Left renal pelvis (tissue), 4 donors: ENCODE data around the gene NCF4. TPM values are rescaled to one million over a fixed set of nuclear protein-coding genes. Genes with fewer than 3 reads are reported as not detected.

ENCODE experiments used
- DNase-seq, 4 donors: peaks; one replicate each; pipeline ENCODE4 v3.0.0-alpha.2; 2013; ENCODE audit warnings: low read depth in 4 of 4, low spot score in 3 of 4
- polyA plus RNA-seq, 4 donors: library from polyadenylated mRNA; unstranded; fragments of 120-200 nt; gene quantifications; one replicate each; pipeline ENCODE4 v1.2.1, GENCODE V29; 2013; ENCODE audit not compliant: insufficient read length in 4 of 4

Gene NCF4
- polyA plus RNA-seq, 4 donors, result 1.5 to 6.0 (median 2.1) TPM

GRCh38 chr22:36863979-36864378 is 3.2 kb downstream of the NCF4 start:
- no peak for DNase-seq

GRCh38 chr22:36864454-36865215 is 3.8 kb downstream of the NCF4 start:
- no peak for DNase-seq

- peak in 1 of 4 donors; percentile 14 for DNase-seq
Measured at GRCh38 chr22:36865346-36865745, 4.5 kb downstream of the NCF4 start.

GRCh38 chr22:36867695-36868094 is 6.9 kb downstream of the NCF4 start:
- DNase-seq, result no peak

- DNase-seq, result no peak
Measured at GRCh38 chr22:36868546-36869181, 7.9 kb downstream of the NCF4 start.

- DNase-seq, result no peak
Measured at GRCh38 chr22:36870250-36870649, 9.4 kb downstream of the NCF4 start.

GRCh38 chr22:36871669-36872081 is 10.9 kb downstream of the NCF4 start:
- DNase-seq, result no peak

GRCh38 chr22:36872084-36872483 is 11.3 kb downstream of the NCF4 start:
- no peak for DNase-seq

- no peak for DNase-seq
Measured at GRCh38 chr22:36872866-36873498, 12.2 kb downstream of the NCF4 start.

- DNase-seq, result peak in 2 of 4 donors; percentile 19 to 36
Measured at GRCh38 chr22:36873614-36874308, 13.0 kb downstream of the NCF4 start.

- DNase-seq, result no peak
Measured at GRCh38 chr22:36874309-36874696, 13.5 kb downstream of the NCF4 start.

- no peak for DNase-seq
Measured at GRCh38 chr22:36874736-36875135, 13.9 kb downstream of the NCF4 start.

GRCh38 chr22:36875741-36876140 is 14.9 kb downstream of the NCF4 start:
- DNase-seq, result no peak

GRCh38 chr22:36879775-36880174 is 19.0 kb downstream of the NCF4 start:
- DNase-seq, result no peak

GRCh38 chr22:36881504-36882245 is 20.9 kb downstream of the NCF4 start:
- DNase-seq, result no peak

- no peak for DNase-seq
Measured at GRCh38 chr22:36884349-36885158, 23.7 kb downstream of the NCF4 start.

GRCh38 chr22:36885474-36885873 is 24.7 kb downstream of the NCF4 start:
- DNase-seq, result no peak

GRCh38 chr22:36886016-36886415 is 25.2 kb downstream of the NCF4 start:
- no peak for DNase-seq

- no peak for DNase-seq
Measured at GRCh38 chr22:36887162-36887561, 26.4 kb downstream of the NCF4 start.

- DNase-seq, result no peak
Measured at GRCh38 chr22:36891646-36892045, 30.8 kb downstream of the NCF4 start.
